Sigmoid colon (tissue), 4 donors: ENCODE measurements around the gene XYLT2.

Source experiments
- EP300 ChIP-seq, 4 donors: sonication (generic); formaldehyde crosslinking; IDR thresholded peaks; one replicate each; pipeline ENCODE4 v1.6.1; 2017; ENCODE audit warnings: antibody characterized with exemption in 4 of 4
- POLR2A ChIP-seq, 2 donors: fragments of 450-650 bp; IDR thresholded peaks; one replicate each; pipeline ENCODE4 v1.6.1; 2016; ENCODE audit warnings: antibody characterized with exemption in 2 of 2, mild to moderate bottlenecking in 2 of 2, moderate library complexity in 2 of 2
- POLR2AphosphoS5 ChIP-seq, 4 donors: sonication (generic); formaldehyde crosslinking; IDR thresholded peaks; one replicate each; pipeline ENCODE4 v1.6.1; 2017; ENCODE audit warnings: antibody characterized with exemption in 4 of 4
- TF ChIP-seq, protein P1 (sequence below), 4 experiments: fragments of 450-650 bp in 3 of 4; fragments of 200-600 bp in 1 of 4; IDR thresholded peaks; one replicate each; pipeline ENCODE4 v1.5.1; 2016 to 2019; ENCODE audit warnings: antibody characterized with exemption in 4 of 4, mild to moderate bottlenecking in 3 of 4, moderate library complexity in 2 of 4

GRCh38 chr17:50393700-50394099 is 47.8 kb downstream of the XYLT2 start:
- TF ChIP-seq, protein P1, sequence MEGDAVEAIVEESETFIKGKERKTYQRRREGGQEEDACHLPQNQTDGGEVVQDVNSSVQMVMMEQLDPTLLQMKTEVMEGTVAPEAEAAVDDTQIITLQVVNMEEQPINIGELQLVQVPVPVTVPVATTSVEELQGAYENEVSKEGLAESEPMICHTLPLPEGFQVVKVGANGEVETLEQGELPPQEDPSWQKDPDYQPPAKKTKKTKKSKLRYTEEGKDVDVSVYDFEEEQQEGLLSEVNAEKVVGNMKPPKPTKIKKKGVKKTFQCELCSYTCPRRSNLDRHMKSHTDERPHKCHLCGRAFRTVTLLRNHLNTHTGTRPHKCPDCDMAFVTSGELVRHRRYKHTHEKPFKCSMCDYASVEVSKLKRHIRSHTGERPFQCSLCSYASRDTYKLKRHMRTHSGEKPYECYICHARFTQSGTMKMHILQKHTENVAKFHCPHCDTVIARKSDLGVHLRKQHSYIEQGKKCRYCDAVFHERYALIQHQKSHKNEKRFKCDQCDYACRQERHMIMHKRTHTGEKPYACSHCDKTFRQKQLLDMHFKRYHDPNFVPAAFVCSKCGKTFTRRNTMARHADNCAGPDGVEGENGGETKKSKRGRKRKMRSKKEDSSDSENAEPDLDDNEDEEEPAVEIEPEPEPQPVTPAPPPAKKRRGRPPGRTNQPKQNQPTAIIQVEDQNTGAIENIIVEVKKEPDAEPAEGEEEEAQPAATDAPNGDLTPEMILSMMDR (IDR thresholded peaks at IDR 0.05): no peak
- TF ChIP-seq POLR2A (IDR thresholded peaks at IDR 0.05): no peak
- TF ChIP-seq POLR2AphosphoS5 (IDR thresholded peaks at IDR 0.05): no peak
- TF ChIP-seq EP300 (IDR thresholded peaks at IDR 0.05): no peak
